ENCODE data around the gene PAWR. TPM values are rescaled to one million over a fixed set of nuclear protein-coding genes. Genes with fewer than 3 reads are reported as not detected.

Gene PAWR
- total and polyA plus RNA-seq, 5 experiments from 2014 or later, result 0.38 to 8.1 (median 2.2) TPM

DNA sequence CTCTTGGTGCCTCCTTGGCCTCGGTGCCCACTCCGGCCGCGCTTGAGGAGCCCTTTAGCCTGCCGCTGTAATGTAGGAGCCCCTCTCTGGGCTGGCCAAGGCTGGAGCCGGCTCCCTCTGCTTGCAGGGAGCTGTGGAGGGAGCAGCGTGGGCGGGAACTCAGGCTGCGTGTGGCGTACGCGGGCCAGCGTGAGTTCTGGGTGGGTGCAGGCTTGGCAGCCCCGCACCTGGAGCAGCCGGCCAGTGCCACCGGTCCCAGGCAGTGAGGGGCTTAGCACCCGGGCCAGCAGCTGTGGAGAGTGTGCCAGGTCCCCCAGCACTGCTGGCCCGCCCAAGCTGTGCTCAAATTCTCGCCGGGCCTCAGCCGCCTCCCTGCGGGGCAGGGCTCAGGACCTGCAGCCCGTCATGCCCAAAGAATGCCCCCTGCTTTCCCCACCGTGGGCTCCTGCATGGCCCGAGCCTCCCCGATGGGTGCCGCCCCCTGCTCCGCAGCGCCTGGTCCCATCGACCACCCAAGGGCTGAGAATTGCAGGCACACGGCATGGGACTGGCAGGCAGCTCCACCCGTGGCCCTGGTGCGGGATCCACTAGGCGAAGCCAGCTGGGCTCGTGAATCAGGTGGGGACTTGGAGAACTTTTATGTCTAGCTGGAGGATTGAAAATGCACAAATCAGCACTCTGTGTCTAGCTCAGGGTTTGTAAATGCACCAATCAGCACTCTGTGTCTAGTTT is 129.2 kb downstream of the PAWR start:
- peaks cover 0 to 7% (median 0%) of the 10 kb centered on the region in 5 donors for H3K27me3 Mint-ChIP-seq
- DNase-seq (no peak), ATAC-seq (no peak)
- no peak overlapping the region for H3K4me3 Mint-ChIP-seq
- no peak overlapping the region for H3K27ac Mint-ChIP-seq
- no peaks in the 10 kb centered on the region for H3K36me3 Mint-ChIP-seq
- peaks cover 0 to 2% (median 0%) of the 10 kb centered on the region in 9 donors for H3K9me3 Mint-ChIP-seq
- POLR2A ChIA-PET, result no interaction called here
- peaks cover 0 to 9% (median 0%) of the 10 kb centered on the region in 4 donors for H3K4me1 Mint-ChIP-seq

GRCh38 chr12:79560225-79560889 is 130.4 kb downstream of the PAWR start:
- POLR2A ChIA-PET, result no interaction called here
- H3K4me3 Mint-ChIP-seq, result no peak overlapping the region
- no peak overlapping the region for H3K27ac Mint-ChIP-seq
- H3K9me3 Mint-ChIP-seq, result peaks cover 0 to 2% (median 0%) of the 10 kb centered on the region in 9 donors
- DNase-seq (no peak), ATAC-seq (no peak)
- H3K4me1 Mint-ChIP-seq, result no peaks in the 10 kb centered on the region
- H3K27me3 Mint-ChIP-seq, result no peaks in the 10 kb centered on the region
- no peaks in the 10 kb centered on the region for H3K36me3 Mint-ChIP-seq

GRCh38 chr12:79559591-79559990 is 131.2 kb downstream of the PAWR start:
- H3K27me3 Mint-ChIP-seq, result no peaks in the 10 kb centered on the region
- H3K4me3 Mint-ChIP-seq, result no peak overlapping the region
- peaks cover 0 to 2% (median 0%) of the 10 kb centered on the region in 9 donors for H3K9me3 Mint-ChIP-seq
- no peak overlapping the region for H3K27ac Mint-ChIP-seq
- H3K36me3 Mint-ChIP-seq, result no peaks in the 10 kb centered on the region
- H3K4me1 Mint-ChIP-seq, result no peaks in the 10 kb centered on the region
- POLR2A ChIA-PET, result no interaction called here
- ATAC-seq (no peak), DNase-seq (no peak)

DNA sequence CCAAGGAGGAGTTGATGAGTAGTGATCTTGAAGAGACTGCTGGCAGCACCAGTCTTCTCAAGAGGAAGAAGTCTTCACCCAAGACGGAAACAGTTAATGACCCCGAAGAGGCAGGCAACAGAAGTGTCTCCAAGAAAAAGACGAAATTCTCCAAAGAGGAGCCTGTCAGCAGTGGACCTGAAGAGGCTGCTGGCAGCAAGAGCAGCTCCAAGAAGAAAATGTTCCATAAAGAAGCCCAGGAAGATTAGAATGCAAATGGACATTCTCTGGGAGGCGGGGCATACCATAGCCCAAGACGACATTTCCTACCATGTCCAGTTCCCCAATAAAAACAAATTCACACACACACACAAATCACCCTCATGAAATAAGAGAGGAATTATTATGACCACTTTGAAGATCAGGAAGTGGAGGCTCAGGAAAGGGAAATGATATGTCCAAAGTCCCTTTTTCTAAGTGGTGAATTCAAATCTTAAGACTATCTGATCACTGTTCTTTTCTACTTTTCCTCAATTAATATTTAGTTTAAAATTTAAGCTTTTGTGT is 131.8 kb downstream of the PAWR start:
- no peak overlapping the region for H3K4me3 Mint-ChIP-seq
- POLR2A ChIA-PET, result no interaction called here

GRCh38 chr12:79557690-79558315 is 133.0 kb downstream of the PAWR start:
- Mint-ChIP-seq H3K27me3 (no peaks in the 10 kb centered on the region), H3K4me1 (no peaks in the 10 kb centered on the region)

More for the DNA sequence above, 131.8 kb downstream of the PAWR start:
- H3K27ac Mint-ChIP-seq, result no peak overlapping the region
- DNase-seq (no peak), ATAC-seq (no peak)
- H3K4me1 Mint-ChIP-seq, result no peaks in the 10 kb centered on the region
- peaks cover 0 to 2% (median 0%) of the 10 kb centered on the region in 9 donors for H3K9me3 Mint-ChIP-seq
- no peaks in the 10 kb centered on the region for H3K36me3 Mint-ChIP-seq
- no peaks in the 10 kb centered on the region for H3K27me3 Mint-ChIP-seq

DNA sequence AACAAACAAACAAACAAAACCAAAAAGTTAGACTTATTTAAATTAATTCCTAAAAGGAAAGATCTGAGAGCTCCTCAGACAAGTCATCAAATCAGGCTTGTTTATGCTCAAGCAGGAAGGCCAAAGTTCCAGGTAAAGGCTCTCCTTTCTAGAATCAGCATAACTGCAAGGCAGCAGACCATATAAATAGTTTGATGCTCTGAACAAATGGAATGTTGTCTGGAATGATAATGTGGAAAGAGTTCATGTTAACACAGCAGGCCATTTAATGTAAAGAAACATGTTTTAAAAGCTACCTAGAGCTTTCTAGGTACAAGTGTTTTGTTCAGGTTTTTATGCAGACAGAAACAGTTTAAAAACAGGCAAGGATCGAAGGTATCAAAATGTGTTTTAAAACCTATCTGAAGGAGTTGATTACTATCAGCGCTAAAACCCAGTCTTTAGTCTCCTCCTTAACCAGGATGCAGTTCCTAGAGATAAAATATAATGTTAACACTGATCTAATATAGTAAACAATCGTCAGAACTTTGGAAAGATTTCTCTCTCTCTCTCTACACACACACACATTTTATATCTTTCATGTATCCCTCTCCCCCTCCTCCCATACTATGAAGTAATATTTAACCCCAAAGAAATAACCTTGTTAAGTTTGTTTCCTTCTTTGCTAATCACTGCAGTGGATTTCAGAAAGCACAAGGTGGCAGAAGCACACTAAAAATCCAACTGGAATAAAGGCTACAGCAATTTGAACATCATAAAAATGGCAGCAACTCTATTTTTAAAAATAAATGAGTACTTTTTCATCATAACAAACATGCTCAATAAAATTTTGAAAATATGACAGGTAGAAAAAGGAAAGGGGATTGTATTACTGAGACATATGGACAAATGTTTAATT is 135.5 kb downstream of the PAWR start:
- Mint-ChIP-seq H3K4me3 (no peak overlapping the region), H3K27ac (no peak overlapping the region), H3K27me3 (no peaks in the 10 kb centered on the region), H3K9me3 (no peaks in the 10 kb centered on the region), H3K4me1 (no peaks in the 10 kb centered on the region), H3K36me3 (no peaks in the 10 kb centered on the region)
- POLR2A ChIA-PET, result no interaction called here
- no peak for ATAC-seq
- peak in 1 of 10 donors; percentile 4 for DNase-seq

More at GRCh38 chr12:79557690-79558315, 133.0 kb downstream of the PAWR start:
- H3K36me3 Mint-ChIP-seq, result no peaks in the 10 kb centered on the region
- no peak overlapping the region for H3K4me3 Mint-ChIP-seq
- POLR2A ChIA-PET, result no interaction called here
- H3K9me3 Mint-ChIP-seq, result no peaks in the 10 kb centered on the region
- ATAC-seq (no peak), DNase-seq (no peak)
- H3K27ac Mint-ChIP-seq, result no peak overlapping the region

GRCh38 chr12:79553863-79554574 is 136.7 kb downstream of the PAWR start:
- POLR2A ChIA-PET, result no interaction called here
- Mint-ChIP-seq H3K9me3 (no peaks in the 10 kb centered on the region), H3K36me3 (no peaks in the 10 kb centered on the region), H3K27me3 (peaks cover 0 to under 1% (median 0%) of the 10 kb centered on the region in 5 donors), H3K4me1 (no peaks in the 10 kb centered on the region), H3K4me3 (no peak overlapping the region), H3K27ac (no peak overlapping the region)
- ATAC-seq (no peak), DNase-seq (no peak)

DNA sequence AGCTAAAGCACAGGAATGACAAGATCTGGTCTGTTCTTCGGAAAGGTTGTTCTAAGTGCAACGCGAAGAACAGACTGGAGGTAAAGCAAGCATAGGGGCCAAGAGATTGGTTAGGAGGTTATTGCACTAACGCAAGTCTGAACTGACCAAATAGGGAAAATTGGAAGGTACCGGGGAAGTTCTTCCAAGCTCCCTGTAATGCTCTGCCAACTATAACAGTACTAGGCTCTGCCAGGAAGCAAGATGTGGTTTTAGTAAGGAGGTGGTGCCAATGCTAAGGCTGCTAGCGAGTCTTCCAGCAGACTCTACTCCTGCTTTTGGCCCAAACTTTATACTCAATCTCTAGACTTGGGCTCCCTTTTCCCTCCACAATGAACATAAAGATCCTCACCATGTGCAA is 138.6 kb downstream of the PAWR start:
- Mint-ChIP-seq H3K4me1 (no peaks in the 10 kb centered on the region), H3K27ac (no peak overlapping the region), H3K27me3 (peaks cover 0 to 9% (median 2%) of the 10 kb centered on the region in 5 donors), H3K9me3 (no peaks in the 10 kb centered on the region), H3K4me3 (no peak overlapping the region), H3K36me3 (no peaks in the 10 kb centered on the region)
- POLR2A ChIA-PET, result no interaction called here
- ATAC-seq, result no peak
- no peak for DNase-seq

- no peak for ATAC-seq
- no peak for DNase-seq
- Mint-ChIP-seq H3K27me3 (peaks cover 0 to 9% (median 2%) of the 10 kb centered on the region in 5 donors), H3K36me3 (no peaks in the 10 kb centered on the region), H3K4me1 (no peaks in the 10 kb centered on the region), H3K9me3 (no peaks in the 10 kb centered on the region), H3K4me3 (no peak overlapping the region), H3K27ac (no peak overlapping the region)
- POLR2A ChIA-PET, result no interaction called here
Measured at GRCh38 chr12:79549531-79550271, 141.1 kb downstream of the PAWR start.

GRCh38 chr12:79548610-79548924 is 142.2 kb downstream of the PAWR start:
- Mint-ChIP-seq H3K27ac (no peak overlapping the region), H3K36me3 (no peaks in the 10 kb centered on the region), H3K9me3 (no peaks in the 10 kb centered on the region), H3K27me3 (peaks cover 0 to 9% (median 2%) of the 10 kb centered on the region in 5 donors), H3K4me3 (no peak overlapping the region), H3K4me1 (no peaks in the 10 kb centered on the region)
- POLR2A ChIA-PET, result no interaction called here
- DNase-seq (no peak), ATAC-seq (no peak)

GRCh38 chr12:79547735-79548609 is 142.8 kb downstream of the PAWR start:
- peaks cover 0 to 9% (median 2%) of the 10 kb centered on the region in 5 donors for H3K27me3 Mint-ChIP-seq
- no peaks in the 10 kb centered on the region for H3K36me3 Mint-ChIP-seq
- no peaks in the 10 kb centered on the region for H3K9me3 Mint-ChIP-seq
- no peak overlapping the region for H3K4me3 Mint-ChIP-seq
- POLR2A ChIA-PET, result no interaction called here
- peak in 2 of 10 donors; percentile 10 to 12 for DNase-seq
- H3K4me1 Mint-ChIP-seq, result no peaks in the 10 kb centered on the region
- H3K27ac Mint-ChIP-seq, result peak overlapping the region in 1 of 10 donors; percentile 50
- ATAC-seq, result no peak
